NB4 (cell line): Measurements from ENCODE around the gene RABAC1.

Experiments used
- MYC ChIP-seq: IDR thresholded peaks from 2 replicates; pipeline ENCODE4 v1.6.1; 2011; ENCODE audit warnings: low read depth, low read length
- POLR2A ChIP-seq: IDR thresholded peaks from 2 replicates; pipeline ENCODE4 v1.6.1; 2011; ENCODE audit warnings: mild to moderate bottlenecking; ENCODE audit not compliant: insufficient read length; ENCODE audit errors: extremely low read depth
- TF ChIP-seq, protein P1 (sequence below): IDR thresholded peaks from one replicate; pipeline ENCODE4 v1.5.1; 2012; ENCODE audit warnings: low read depth, low read length
- TF ChIP-seq, protein P2 (sequence below): IDR thresholded peaks from 2 replicates; pipeline ENCODE4 v1.6.1; 2011; ENCODE audit warnings: low read depth, low read length

DNA sequence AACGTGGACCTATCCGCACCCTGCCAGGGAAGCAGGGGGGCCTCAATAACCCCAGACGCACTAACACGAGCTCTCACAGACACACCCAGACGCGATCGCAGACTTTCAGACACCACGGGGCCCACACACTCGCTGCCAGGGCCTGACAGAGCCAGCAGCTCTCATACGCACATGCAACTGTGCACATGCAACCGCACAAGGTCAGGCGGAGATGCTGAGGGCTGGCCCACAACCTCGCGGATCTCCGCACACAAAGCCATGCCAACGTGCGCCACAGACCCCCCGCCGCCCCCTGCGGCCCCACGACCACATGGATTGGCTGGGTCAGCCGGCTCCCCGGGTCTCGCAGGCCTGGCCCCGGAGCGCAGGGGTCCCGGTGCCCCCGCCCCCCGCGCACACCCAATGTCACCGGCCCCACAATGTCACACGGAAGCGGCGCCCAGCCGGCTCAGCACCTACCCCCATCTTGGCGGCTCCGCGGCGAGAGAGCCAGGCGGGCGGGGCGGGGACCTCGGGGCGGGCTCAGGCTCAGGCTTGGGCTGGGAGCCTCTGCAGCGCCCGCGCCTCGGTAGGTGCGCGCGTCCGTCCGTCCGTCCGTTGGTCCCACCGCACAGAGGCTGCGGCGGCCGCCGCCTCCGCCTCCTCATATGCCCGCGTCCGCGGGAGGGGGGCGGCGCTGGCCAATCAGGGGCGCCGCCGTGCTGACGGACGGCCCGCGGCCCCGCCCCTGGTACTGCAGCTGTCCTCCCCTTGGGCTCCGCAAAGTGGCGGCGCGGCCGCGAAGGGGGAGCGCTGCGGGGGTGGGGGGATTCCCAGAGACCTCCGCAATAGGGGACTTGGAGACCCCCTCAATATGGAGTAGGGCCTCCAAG lies 34.7 kb upstream of the RABAC1 start, which contains the start of gene ATP1A3:
- TF ChIP-seq, protein P1, sequence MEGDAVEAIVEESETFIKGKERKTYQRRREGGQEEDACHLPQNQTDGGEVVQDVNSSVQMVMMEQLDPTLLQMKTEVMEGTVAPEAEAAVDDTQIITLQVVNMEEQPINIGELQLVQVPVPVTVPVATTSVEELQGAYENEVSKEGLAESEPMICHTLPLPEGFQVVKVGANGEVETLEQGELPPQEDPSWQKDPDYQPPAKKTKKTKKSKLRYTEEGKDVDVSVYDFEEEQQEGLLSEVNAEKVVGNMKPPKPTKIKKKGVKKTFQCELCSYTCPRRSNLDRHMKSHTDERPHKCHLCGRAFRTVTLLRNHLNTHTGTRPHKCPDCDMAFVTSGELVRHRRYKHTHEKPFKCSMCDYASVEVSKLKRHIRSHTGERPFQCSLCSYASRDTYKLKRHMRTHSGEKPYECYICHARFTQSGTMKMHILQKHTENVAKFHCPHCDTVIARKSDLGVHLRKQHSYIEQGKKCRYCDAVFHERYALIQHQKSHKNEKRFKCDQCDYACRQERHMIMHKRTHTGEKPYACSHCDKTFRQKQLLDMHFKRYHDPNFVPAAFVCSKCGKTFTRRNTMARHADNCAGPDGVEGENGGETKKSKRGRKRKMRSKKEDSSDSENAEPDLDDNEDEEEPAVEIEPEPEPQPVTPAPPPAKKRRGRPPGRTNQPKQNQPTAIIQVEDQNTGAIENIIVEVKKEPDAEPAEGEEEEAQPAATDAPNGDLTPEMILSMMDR = no peak
- TF ChIP-seq POLR2A (no peak), MYC (no peak)
- TF ChIP-seq, protein P2, sequence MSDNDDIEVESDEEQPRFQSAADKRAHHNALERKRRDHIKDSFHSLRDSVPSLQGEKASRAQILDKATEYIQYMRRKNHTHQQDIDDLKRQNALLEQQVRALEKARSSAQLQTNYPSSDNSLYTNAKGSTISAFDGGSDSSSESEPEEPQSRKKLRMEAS = no peak
